Measurements from ENCODE around the gene STAT5A.

- TF ChIP-seq POLR2A (IDR thresholded peaks at IDR 0.05) (no peak), CTCF (IDR thresholded peaks at IDR 0.05) (no peak)
Measured at GRCh38 chr17:42321555-42321954, 33.3 kb downstream of the STAT5A start.
